Activated CD8-positive, alpha-beta memory T cell treated with anti-CD3 and anti-CD28 coated beads for 24 hours (primary cell): ENCODE data around the gene PTPRN2.
"Not testable (repeated sequence)": the region's sequence is repeated elsewhere in the genome, so short reads cannot be mapped to it uniquely, and the experiment has no call there.

Experiments used
- DNase-seq: peaks from one replicate; pipeline ENCODE4 v3.0.0-alpha.2; 2020

PTPRN2 gene

DNA sequence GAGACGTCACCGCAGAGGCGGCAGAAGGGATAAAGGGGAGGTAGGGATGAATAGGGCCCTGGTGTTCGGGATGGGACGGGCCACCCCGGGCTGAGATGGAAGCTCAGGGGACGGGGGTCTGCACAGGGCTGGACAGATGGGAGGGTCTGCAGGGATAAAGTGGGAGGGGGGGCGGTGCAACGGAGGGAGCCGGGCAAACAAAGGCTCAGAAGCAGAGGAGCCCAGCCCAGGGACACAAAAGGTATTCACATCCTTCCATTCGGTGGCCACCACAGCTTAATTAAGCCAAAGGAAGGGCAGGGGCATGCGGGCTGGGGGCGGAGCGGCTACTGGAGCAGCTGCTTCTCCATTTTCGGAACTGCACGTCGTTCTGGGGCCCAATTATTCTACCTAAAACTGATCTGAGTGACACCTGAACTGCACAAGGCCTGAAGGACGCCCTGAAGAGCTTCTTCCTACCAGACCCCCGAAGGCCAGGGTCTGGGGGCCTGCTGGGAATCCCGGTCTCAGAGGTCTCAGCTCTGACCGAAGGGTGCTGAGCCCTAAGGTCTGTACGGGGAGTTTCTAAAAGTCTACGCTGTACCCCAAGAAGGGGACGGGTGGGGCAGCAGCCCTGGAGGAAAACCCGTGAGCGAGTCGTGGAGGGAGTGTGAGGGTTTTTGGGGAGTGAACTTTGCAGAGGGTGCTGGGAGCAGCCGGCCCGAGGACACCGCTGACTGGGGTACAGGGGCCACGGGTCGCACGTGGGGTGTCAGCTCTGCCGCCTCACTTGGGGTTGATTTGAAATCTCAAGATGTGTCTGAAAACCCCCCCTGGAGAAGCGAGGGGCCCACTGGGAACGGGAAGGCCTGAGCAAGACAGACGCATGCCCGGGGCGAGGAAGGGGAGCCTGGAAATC lies 916.0 kb downstream of the PTPRN2 start:
- DNase-seq: no peak

GRCh38 chr7:157670490-157671357 lies 916.9 kb downstream of the PTPRN2 start:
- DNase-seq: no peak

DNA sequence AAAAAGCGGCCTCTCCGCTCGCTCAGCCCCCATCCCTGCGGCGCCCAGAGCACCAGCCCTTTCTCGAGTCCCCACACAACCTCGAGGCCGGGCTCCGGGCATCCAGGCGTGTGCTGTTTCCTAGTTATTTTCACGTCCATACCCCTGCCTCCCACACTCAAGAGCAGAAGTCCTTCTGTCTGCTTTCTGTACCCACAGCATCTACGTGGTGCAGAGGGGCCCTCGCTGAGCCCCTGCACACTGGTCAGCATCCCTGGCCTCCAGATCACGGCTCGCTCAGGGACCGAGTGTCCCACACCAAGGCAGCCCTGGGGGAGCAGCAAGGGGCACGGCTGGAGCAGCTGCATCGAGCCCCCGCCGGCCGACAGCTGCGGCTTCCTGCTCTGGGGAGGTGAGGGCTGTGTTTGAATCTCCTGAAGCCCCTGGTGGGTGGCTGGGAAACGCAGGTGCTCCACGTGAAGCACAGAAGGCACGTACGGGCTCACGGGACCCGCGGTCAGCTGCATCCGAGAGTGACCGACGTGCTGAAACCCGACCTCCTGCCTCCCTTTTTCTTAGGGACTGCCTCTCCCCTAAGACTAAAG lies 917.8 kb downstream of the PTPRN2 start:
- no peak for DNase-seq

DNA sequence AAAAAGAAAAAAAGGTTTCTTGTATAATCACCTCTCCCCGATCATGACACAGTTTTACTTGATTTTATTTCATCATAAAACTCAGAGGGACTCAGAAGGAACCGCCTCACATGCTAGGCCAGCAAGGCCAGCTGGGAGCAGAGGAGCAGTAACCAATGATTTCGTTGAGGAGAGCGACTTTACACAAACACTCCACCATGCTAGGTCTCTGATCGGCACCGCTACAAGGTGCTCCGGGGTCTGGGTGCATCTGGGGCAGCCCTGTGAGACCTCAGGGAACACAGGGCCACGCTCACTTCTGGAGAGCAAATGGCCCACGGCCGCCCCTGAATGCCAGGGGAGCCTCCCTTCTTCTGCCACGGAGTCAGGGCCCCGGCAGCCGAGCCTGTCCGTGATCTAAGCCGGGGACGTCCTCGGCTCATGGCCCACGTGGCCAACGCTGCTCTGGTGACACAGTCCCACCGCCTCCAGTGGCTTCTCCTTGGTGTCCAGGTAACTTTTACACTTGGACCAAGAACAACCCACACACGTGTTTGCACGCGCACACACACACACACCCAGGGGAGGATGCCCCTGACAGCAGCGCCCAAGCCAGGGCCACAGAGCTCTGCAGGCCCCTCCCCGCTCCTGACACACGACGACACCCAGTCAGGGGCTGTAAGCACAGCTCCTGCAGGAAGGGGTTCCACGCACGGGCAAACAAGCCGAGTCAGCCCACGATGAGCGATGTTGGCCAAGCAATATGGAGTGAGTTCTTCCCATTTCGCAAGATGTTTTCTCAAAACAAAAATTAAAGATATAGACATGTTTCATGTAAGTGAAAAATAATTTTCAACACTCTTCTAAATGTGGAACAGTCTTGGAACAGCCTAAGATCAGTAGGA lies 918.5 kb downstream of the PTPRN2 start:
- DNase-seq: no peak

- no peak for DNase-seq
Measured at GRCh38 chr7:157668221-157668883, 919.3 kb downstream of the PTPRN2 start.

- DNase-seq: no peak
Measured at GRCh38 chr7:157667731-157668130, 919.9 kb downstream of the PTPRN2 start.

DNA sequence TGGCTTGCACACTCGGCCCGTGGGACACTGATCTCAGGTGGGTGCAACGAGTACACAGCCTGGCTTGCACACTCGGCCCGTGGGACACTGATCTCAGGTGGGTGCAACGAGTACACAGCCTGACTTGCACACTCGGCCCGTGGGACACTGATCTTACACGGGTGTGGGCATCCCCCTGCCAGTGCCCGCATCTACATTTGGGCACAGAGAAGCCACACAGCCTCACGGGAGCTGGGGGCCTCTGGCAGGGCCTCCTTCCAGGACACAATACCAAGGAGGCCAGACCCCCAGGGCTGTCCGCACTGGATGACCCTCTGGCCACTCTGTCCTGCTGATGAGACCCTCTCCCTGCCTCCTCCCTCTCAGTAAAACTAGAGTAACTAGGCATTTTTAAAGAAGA lies 920.4 kb downstream of the PTPRN2 start:
- no peak for DNase-seq

- DNase-seq: no peak
Measured at GRCh38 chr7:157666530-157667040, 921.0 kb downstream of the PTPRN2 start.

DNA sequence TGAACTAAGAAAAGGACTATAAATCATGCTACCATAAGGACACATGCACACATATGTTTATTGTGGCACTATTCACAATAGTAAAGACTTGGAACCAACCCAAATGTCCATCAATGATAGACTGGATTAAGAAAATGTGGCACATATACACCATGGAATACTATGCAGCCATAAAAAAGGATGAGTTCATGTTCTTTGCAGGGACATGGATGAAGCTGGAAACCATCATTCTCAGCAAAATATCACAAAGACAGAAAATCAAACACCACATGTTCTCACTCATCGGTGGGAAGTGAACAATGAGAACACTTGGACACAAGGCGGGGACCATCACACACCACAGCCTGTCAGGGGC lies 922.0 kb downstream of the PTPRN2 start:
- DNase-seq: not testable (repeated sequence)

DNA sequence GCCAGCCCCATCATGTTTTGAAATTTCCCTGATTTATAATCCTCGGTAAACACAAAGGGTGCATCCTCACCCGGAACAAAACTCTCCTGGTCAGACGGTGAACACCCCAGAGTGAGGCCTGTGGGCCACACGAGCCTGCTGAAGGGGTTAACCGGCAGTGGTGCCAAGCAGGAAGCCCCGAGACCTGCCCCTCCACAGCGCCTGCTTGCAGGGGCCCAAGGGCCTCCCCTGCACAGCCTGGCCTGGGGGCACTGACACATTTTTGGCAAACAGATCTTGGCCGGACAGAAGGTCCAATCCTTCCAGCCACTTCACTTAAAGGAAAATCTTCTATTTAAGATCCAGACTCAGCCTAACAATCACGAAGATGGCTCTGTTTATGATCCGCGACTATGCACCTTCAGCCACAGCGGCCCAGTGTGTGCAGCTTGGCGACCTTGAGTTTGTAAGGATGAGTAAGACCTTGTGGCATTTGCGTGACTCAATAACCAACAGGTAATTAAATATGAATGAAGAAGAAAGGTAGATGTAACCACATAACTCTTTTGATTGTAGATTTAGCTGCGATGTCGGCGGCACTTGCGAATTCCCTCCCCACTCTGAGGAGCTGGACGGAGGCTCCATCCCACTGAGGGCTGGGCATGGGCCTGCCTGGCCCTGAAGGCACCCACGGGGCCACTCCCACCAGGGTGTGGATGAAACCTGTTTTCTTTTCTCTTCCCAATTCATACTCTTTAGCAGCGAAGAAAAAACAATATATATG lies 922.6 kb downstream of the PTPRN2 start:
- DNase-seq: no peak

GRCh38 chr7:157664034-157664433 lies 923.6 kb downstream of the PTPRN2 start:
- no peak for DNase-seq

GRCh38 chr7:157662981-157663716 lies 924.5 kb downstream of the PTPRN2 start:
- DNase-seq: no peak

DNA sequence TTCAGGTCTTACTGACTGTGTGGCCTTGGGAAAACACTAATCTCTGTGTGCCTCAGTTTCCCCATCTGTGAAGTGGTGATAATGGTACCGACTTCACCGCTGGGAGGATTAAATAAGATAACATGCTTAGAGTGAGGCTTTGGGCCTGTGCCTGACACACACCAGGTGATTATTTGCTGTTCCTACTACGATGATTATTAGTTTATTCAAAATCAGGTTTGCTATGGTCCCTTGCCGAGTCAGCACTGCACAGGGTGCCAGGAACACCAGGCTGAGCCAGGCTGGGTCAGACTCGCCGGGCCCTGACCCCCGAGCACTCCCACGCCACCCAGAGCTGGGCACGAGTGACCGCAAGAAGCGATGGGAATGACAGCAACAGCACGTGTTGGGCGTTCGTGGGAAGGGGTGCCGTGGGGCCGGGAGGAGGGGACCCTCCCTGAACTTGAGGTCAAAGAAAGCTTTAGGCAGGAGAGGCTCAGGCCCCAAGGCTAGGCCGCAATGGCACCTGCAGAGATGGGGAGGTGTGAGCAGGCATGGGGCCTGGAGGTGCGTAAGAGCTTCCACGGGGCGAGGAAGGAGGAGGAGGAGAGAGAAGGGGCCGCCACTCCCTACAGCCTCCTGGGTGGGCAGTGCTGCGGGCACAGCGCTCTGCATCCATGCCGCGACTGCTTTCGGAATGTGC lies 925.4 kb downstream of the PTPRN2 start:
- DNase-seq: no peak

GRCh38 chr7:157661611-157661975 lies 926.0 kb downstream of the PTPRN2 start:
- DNase-seq: no peak

DNA sequence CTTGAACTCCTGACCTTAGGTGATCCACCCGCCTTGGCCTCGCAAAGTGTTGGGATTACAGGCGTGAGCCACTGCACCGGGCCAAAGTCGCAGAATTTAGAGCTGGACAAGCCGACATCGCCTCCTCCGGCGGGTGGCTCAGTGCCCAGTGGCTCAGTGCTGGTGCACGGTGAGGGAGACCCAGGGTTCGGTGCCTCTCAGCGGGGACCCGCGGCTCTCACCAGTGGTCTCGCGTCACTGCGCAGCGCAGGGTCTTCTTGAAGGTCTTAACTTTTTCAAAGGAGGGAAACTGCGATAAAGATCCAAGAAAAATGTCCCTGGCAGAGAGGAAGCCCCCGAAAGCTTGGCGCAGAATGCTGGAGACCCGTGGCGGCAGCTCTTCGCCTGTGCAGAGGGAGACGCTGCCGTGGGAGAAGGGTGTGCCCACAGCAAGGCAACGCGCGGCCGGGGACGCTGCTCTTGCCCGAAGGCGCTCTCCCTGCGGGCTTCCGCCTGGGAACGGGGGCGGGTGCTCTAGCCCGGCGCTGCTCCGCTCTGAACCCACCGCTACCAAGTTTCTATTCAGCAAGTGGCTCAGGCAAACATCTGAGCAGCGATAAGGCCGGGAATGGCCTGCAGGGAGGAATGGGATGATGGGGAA lies 926.5 kb downstream of the PTPRN2 start:
- DNase-seq: no peak

DNA sequence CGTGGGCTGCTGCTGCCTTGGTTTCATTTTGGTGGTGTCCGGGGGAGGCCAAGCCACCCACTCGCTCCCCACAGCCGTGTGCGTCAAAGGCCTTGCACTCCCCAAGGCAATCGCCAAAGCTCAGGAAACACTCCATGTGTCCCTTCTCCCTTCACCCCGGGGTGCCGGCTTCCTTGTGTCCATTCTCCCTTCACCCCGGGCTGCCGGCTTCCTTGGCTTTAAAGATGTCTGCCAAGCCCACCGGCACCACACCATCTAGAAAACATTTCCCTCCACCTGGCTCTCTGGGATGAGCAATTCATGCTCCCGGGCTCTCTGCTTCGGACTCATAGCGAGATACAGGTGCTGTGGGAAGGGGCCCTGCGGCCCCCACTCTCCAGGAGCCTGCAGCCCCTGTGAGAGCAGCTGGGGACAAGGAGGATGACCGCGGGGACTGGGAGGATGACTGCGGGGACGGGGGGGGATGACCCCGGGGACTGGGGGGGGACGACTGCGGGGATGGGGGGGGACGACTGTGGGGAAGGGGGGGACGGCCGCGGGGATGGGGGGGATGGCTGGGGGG lies 928.7 kb downstream of the PTPRN2 start:
- DNase-seq: no peak

DNA sequence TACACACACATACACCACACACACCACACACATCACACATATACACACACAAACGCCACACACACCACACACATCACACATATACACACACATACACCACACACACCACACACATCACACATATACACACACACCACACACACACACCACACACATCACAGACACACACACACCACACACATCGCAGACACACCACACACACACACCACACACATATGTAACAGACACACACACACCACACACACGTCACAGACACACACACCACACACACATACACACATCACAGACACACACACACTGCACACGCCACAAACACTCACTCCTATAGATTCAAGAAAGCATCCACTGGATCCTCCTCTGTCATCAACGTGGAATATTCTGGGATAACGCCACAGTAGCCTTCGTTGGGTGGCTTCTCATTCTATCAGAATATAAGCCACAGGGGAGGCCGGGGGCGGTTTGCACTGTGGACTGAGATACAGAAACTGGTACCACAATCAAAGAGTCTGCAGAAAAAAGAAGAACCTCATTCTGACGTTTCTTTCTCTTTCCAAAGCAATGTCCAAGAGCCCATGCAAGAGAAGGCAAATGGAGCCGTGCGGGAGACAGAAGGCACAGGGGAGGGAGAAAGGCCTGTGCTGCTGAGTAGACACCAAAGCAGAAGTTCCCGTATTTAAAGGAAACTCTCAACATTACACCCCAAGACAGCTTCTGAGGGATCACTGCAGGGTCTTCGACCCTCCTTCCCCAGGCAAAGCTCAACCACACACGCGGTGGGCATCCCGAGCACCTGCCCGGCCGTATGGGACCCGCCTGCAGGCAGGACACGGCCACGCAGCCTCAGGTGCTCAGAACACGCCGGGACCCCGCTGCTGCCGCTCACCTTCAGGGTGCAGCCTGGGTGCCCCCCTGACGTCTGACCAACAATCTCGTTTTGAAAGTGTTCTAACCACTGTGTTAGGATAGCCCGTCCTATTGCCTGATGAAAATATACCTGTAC lies 929.6 kb downstream of the PTPRN2 start:
- no peak for DNase-seq
